Stimulated activated CD8-positive, alpha-beta memory T cell treated with anti-CD3 and anti-CD28 coated beads, Interleukin-12 subunit alpha, Interleukin-12 subunit beta, amount 100 ng/mL, for 4 hours (primary cell): Measurements from ENCODE around the gene IGF2R.
"Not testable (repeated sequence)": the region's sequence is repeated elsewhere in the genome, so short reads cannot be mapped to it uniquely, and the experiment has no call there.

Experiments
- DNase-seq: peaks from one replicate; pipeline ENCODE4 v3.0.0-alpha.2; 2020; ENCODE audit warnings: low read depth

The IGF2R gene

DNA sequence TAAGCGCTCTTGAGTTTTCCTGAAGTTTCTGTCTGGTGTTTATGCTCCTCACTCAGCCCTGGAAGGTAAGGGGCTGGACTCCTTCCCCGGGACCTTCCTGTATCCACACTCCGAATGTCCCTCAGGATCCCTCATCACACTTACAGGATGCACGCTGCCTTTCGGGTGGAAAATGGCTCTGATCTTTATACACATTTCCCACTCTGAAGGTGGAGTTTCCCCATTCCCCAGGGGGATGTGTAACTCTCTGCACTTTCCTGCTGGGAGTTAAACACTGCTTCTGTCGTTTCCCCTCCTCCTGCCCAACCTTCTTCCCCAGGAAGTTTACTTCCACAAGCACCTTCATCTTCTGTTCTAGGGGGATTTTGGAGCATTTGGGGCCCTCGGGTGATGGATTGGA, 17.1 kb upstream of the IGF2R start:
- DNase-seq, result no peak

DNA sequence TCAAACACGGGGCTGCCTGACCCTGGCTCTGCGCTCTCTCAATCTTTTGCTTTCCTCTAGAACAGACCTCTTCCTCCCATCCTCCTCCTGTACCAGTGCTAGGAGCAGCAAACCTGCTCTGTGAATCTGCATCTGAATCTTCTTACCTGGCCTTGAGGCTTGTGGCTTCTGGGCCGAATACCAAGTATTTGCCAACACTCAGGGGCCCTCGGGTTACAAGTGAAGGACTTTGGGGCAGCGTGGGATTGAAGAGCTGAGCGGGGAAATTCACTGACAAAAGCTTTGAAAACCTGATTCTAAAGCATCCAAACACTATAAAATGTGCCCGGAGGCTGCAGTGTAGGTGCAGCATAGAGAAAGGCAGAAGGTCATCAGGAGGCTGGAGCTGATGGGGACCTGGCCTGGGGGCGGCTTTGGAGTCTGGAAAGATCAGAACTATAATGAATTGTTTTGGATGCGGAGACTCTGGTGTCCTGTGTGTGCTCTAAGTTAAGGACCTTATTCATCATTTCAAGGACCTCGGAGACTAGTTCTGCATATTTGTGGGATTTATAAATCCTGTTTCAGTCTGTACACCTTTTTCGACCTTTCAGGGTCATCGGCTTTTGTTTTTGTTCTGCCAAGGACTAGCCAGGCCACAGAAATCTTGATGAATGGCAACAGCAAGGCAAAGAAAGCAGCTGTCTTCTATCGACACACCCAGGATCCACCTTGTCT, 16.4 kb upstream of the IGF2R start:
- no peak for DNase-seq

DNA sequence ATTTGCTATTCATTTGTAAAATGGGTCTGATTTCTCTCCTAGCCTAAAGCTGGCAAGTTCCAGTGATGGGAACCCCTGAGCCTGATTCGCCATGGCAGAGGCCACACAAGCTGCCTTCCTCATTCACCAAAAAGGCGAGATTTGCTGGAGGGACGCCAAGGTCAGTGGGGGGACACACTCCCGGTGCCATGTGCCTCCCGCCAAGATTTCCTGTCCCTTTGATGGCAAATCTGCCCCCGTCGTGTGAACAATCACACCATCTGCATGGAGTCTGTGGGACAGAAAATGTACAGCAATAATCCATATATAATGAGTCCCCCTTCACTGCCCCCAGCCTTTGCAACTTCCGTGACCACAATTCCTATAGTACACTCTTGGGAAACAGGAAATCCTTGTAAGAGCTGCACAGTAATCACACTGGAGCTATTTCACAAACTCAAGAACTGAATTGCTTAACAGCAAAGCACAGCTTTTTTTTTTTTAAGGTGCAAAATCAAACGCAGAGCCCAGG, 15.7 kb upstream of the IGF2R start:
- DNase-seq, result no peak

DNA sequence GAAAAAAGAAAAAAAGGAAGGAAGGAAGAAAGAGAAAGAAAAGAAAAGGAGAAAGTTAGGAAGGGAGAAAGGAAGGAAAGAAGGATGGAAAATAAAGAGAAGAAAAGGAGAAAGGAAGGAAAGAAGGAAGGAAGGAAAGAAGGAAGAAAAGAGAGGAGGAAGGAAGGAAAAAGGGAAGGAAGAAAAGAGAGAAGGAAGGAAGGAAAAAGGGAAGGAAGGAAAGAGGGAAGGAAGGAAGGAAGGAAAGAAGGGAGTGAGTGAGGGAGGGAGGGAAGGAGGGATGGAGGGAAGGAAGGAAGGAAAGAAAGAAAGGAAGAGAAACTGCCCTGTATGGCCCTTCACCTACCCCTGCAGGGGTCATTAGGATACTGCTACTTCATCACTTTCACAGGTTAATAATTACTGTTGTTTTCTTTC, 12.9 kb upstream of the IGF2R start:
- no peak for DNase-seq

DNA sequence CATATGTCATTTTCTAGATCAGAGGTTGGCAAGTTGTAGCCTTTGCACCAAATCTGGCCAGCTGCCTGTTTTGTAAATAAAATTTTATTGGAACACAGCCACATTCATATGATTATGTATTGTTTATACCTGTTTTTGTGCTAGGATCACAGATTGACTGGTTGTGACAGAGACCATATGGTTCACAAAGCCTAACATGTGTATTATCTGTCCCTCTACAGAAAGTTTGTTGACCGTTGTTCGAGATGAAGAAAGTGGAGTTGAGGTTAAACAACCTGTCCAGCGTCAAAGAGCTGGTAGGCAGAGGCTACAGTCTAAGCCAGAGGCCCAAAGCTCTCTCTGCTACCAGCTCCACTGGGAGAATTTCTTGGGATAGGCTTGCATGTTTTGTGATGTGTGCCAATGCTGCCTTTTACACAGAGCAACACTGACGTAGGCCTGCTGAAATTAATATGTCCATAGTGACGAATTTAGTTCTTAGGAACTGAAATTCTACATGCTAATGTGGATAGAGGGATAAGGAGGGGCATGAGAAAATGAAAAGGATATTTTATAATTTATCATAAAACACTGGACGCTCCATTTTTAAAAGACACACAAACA, 11.7 kb upstream of the IGF2R start:
- no peak for DNase-seq

DNA sequence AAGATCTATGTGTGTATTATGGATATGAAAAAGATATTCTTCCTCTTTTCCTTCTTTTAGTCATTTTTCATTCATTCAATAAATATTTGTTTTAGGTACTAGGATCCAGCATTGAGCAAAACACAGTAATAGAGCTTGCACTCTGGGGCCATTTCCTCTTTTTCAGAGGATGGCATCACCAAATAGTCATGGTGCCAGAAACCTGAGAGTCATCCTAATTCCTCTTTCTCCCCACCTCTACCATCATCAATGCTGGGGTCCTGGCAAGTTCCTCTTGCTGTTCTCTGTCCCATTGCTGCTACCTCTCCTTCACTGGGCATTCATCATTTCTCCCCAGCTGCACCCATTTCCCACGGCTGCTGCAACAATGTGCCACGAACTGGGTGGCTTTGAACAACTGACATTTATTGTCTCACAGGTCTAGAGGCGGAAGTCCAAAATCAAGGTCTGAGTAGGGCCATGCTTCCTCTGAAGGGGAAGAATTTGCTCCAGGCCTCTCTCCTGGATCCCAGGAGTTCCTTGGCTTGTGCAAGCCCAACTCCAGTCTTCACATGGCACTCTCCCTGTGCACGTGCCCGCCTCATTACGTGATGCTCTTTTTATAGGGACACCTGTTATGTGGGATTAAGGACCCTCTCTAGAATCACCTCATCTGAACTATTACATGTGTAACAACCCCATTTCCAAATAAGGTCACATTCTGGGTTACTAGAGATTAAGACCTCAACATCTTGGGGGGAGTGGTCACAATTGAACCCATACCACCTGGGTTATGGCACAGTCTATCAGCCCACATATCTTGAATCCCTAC, 9.5 kb upstream of the IGF2R start:
- DNase-seq, result no peak

DNA sequence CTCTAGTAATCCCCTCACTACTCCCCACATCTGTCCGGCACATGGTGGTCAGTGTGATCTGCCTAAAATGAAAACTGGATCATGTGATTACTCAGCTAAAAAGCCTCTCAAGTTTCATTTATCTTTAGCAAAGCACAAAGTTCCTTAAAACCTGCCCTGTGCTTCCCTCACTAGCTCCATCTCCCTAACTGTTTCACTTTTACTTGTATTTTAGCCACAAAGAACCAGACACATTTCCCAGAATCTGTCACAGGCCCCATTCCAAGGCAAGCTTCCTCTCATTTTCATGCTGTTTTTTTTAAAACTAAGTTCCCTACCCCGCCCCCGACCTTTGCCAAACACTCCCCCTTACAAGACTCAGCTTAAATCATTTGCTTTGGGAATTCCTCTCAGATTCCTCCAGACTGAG, 8.9 kb upstream of the IGF2R start:
- DNase-seq, result no peak

DNA sequence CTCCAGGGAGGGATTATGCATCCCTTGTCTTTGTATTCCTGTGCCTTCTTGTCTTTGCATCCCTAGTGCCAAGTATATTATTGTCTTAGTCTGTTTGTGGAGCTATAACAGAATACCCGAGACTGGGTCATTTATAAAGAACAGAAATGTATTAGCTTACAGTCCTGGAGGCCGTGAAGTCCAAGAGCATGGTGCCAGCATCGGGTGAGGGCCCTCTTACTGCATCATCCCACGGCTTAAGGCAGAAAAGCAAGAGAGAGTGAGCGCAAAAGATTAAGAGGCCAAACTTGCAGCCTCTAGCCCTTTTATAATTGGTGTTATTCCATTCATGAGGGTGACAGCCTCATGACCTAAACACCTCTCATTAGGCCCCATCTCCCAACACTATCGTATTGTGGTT, 8.4 kb upstream of the IGF2R start:
- no peak for DNase-seq

DNA sequence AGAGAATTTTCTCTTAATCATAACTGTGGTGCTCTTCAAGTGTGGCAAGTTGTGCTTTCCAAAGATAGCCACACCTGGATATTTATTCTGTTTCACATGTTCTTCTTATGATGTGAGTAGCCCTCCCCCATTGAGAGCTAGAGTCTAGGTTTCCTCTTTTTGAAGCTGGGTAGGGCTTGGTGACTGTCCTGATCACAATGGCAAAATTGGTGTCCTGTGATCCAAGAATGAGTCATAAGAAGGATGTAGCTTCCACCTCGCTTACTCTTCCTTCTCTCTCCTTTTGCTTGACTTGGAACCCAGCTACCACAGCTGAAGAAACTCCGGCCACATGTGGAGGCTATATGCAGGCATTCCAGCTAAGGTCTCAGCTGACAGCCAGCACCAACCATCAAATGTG, 7.4 kb upstream of the IGF2R start:
- no peak for DNase-seq

DNA sequence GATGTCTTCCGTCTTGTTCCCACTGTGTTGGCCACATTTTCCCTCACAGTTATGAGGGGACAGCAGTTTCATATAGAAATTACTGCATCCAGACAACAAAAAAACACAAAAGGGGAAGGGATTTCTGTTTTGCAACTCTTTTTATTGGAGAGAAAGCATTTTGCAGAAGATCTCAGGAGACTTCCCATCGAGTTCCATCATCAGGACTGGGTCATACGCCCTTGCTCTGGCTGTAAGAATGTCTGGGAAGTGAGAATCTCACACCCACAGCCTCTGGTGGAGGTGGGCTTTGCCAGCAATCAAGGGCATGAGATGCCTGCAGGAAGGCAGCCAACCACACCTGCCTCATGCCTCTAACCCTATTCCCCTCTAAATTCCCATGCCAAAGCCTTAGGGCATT, 5.8 kb upstream of the IGF2R start:
- no peak for DNase-seq

DNA sequence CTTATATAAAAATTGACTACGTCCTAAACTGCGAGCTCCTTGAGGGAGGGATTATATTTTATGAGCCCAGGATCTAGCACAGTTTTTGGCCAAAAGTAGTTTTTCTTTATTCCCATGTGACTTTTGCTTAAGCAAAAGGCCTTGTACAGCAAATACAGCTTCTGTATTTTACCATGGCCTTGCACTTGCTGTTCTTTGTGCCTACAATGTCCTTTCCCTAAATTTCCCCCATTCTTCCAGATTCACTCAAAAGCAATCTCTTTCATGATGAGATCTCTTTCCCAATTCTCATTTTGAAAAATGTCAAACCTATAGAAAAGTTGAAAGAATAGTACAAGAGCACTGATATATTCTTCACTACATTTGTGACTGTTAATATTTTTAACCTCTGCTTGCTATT, 4.8 kb upstream of the IGF2R start:
- DNase-seq, result no peak

DNA sequence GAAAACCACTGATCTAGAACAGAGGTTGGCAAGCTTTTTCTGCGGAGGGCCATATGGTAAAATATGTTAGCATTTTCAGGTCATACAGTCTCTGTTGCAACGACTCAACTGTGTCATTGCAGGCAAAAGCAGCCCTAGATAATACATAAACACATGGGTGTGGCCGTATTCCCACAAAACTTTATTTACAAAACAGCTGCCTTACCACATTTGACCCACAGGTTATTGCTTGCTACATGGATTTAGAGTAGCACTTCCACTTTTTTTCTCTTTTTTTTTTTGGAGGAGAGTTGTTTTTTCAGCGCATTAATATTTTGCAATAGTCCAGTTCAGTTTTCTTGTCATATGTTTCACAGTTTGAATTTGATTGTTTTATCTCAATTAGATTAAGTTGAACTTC, 2.5 kb upstream of the IGF2R start:
- no peak for DNase-seq

DNA sequence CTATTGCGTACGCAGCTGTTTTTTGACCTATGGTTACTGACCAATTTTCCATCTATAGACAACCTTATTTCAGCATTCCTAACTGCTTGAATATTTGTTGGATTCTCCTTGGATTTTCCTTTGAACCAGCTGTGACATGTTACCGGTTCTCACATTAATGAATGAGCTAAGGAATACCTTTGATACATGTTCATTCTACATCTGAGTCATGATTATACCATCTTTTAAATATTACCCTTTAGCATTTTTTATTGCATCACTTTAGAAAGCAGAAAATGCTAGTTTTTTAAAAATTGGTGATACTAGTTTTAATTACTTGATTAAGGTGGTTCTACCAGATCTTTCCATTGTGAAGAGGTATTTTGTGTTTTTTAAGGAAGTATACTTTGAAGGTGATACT, 1.9 kb upstream of the IGF2R start:
- DNase-seq, result no peak

DNA sequence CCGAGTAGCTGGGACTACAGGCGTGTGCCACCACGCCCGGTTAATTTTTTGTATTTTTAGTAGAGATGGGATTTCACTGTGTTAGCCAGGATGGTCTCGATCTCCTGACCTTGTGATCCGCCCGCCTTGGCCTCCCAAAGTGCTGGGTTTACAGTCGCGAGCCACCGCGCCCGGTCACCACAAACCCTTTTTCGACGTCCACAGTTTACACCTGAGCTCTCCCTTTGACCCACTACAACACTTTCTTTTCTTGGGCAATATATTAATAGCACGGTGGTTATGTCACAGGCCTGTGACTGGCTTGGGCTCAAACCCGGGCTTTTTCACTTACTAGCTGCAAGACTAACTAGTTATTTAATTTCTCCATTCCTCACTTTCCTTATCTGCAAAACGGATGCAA, 1.3 kb upstream of the IGF2R start:
- DNase-seq, result not testable (repeated sequence)

DNA sequence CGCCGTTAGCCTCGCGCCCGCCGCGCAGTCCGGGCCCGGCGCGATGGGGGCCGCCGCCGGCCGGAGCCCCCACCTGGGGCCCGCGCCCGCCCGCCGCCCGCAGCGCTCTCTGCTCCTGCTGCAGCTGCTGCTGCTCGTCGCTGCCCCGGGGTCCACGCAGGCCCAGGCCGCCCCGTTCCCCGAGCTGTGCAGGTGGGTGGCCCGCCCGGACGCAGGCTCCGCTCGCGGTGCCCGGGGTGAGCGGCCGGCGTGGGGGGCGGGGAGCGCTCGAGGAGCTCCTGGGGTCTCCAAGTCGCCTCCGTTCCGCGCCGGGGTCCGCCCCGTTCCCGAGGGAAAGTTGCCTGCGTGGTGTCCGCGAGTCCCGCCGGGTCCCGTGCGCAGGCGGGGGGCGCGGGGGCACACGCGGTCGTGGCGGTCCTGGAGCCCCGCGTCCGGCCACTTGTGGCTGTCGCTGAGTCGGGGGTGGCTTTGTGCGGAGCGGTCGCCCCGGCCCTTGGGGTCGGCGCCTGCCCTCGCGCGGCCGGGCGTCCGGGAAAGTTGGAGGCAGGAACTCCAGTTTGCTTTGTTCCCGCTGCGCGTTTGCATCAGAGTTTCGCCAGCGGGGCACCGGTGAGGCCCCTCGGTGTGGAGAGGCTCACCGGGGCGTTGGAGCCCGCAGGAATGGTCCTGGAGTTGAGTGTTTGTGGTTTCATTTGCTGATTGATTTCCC, 476 bp downstream of the IGF2R start:
- DNase-seq, result no peak

DNA sequence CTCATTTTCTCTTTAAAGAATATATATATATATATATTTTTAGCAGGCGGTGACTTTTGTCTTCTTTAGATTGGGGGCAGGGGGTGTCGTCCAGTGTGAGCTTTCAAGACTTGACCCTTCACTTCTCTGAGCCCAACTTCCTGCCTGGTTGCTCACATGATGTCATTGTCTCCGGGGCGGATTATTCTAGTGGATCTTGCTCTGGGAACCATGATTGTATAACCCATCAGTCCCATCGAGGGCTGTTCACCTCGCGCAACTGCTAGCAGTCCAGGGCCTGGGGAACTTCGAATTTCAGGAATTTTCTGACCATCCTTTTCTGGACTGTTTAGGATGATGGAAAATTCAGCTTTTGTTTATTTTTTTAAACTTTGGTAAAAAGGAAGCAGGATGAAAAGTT, 1.0 kb downstream of the IGF2R start:
- no peak for DNase-seq

DNA sequence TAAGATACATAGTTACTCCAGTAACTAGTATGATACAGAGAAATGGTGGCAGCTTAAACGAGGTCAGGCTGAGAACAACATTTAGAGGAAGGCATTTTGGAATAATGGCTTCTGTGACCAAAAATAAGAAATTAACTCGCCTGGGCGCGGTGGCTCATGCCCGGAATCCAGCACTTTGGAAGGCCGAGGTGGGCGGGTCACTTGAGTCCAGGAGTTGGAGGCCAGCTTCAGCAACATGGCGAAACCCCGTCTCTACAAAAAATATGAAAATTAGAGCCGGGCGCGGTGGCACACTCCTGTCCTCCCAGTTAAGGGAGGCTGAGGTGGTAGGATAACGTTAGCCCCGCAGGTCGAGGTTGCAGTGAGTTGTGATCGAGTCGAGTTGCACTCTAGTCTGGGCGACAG, 1.8 kb downstream of the IGF2R start:
- DNase-seq, result no peak

DNA sequence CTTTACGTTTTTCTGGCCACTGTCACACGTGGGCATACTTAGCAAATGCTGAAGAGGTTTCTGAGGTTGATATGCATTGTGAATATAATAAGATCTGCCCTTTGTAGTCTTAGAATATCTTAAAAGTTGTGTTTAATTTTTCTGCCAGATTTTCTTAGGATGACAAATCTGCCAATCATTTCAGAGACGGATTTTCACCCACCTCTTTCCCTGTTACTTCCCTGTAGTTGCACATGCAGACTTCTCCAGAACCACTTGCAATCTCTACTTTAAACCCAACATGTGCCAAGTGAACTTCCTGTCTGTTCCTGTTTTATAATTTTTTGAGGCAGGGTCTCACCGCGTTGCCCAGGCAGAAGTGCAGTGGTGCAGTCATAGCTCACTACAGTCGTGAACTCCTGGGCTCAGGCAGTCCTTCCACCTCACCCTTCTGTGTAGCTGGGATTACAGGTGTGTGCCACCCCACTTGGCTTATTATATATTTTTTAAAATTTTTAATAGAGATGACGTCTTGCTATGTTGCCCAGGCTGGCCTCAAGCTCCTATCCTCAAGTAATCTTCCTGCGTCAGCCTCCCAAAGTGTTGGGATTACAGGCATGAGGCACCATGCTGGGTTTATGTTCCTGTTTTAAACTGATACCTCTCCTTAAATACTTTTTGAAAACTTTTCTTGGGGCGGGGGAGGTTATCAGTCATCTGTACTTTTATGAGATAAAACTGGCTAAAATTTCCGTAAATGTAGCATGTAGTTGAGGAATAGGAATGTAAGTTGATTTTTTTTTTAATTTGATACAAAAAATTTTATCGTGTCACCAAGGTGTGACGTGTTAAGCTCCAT, 2.7 kb downstream of the IGF2R start:
- DNase-seq, result no peak

DNA sequence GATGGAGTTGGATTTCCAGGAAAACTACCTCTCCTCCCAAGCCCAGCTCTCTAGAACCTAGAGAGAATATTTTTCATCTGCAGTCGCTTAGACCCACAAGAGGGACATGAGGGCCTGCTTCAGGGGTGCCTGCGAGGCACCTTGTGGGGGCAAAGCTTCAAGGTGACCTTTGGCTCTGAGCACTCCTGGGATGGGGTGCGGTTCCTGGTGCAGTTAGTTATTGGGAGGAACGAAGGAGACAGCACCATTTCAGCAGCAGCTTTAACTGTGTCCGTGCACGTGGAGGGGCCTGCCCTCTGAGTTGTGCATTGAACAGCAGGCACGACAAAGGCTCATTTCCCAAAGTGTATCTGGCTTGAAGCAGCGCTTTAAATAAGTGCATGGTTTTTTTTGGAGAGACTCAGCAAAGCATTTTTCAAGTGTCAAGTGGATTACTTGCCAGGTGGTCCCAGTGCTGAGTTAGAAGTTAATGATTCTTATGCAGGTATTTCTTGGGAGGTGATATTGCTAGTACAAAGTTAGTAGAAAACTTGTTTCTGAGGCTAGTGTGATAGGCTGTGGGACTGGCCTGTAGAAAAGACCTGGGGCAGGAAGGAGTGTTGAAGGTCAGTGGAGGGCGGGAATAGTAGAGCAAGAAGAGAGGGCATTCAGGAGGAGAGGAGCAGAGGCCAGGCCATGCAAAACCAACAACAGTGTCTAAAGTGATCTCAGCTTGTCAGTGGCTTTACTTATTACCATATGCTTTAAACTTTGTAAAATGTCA, 3.8 kb downstream of the IGF2R start:
- DNase-seq, result no peak

DNA sequence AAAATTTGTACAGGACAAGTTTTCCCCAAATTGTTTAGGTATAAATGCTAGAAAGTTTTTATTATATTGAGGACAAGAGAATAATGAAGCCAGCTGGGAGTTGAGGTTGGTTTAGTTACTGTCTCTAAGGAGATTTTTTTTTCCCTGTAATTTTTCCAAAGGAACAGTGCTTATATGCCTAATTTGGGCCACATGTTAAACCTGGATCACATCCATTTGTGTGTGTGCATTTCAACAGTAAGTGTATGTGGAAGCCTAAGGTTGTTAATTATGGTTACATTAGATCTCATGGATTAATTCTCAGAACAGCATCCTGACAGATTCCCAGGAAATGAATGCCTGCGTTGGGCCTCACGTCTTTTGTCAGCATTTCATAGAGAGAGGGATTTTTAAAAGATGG, 4.5 kb downstream of the IGF2R start:
- DNase-seq, result no peak

DNA sequence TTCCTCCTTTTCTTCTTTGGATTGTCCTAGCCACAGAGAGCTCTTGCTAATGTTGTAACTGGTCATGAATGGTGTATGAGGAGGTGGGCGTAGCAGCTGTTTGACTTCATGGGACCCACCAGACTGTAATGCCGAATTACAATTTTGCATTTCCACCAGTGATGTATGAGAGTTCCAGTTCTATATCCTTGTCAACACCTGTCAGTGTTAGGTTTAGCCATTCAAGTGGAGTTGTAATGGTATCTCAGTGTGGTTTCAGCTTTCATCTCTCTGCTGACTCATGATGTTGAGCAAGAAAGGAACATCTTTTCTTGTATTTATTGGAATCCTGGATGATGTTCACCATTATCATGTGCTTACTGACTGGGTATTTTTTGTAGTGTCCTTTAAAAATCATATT, 5.1 kb downstream of the IGF2R start:
- no peak for DNase-seq
